Transverse colon (tissue), 4 donors: ENCODE results near the gene RPRD1A.

Source experiments
- EP300 ChIP-seq: sonication (generic); formaldehyde crosslinking; IDR thresholded peaks from one replicate; pipeline ENCODE4 v1.6.1; 2017; ENCODE audit warnings: antibody characterized with exemption, low read depth
- POLR2AphosphoS5 ChIP-seq, 3 donors: sonication (generic); formaldehyde crosslinking; IDR thresholded peaks; one replicate each; pipeline ENCODE4 v1.6.1; 2016; ENCODE audit warnings: antibody characterized with exemption in 3 of 3
- TF ChIP-seq, protein P1 (sequence below), 5 experiments: fragments of 200-600 bp in 3 of 5; fragments of 450-650 bp in 2 of 5; sonication (generic) in 3 of 5; IDR thresholded peaks; 1 replicate in 2 of 5; 2 replicates in 3 of 5; pipeline ENCODE4 v1.5.1; 2016 to 2017; ENCODE audit warnings: antibody characterized with exemption in 5 of 5, inconsistent platforms in 3 of 5, mild to moderate bottlenecking in 2 of 5, moderate library complexity in 1 of 5

DNA sequence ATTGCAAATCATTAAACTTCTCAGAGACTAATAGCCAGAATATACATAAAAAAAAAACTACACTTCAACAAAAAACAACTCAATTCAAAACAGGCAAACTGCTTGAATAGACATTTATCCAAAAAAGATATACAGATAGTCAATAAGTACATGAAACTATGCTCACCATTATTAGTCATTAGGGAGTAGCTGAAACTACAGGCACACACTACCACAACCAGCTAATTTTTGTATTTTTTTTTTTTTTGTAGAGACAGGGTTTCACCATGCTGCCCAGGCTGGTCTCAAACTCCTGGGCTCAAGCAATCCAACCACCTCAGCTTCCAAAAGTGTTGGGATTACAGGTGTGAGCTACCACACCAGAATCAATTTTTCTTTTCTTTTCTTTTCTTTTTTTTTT lies 16.9 kb downstream of the RPRD1A start:
- TF ChIP-seq POLR2AphosphoS5 (IDR thresholded peaks at IDR 0.05) = no peak
- no peak for TF ChIP-seq EP300
- TF ChIP-seq, protein P1, sequence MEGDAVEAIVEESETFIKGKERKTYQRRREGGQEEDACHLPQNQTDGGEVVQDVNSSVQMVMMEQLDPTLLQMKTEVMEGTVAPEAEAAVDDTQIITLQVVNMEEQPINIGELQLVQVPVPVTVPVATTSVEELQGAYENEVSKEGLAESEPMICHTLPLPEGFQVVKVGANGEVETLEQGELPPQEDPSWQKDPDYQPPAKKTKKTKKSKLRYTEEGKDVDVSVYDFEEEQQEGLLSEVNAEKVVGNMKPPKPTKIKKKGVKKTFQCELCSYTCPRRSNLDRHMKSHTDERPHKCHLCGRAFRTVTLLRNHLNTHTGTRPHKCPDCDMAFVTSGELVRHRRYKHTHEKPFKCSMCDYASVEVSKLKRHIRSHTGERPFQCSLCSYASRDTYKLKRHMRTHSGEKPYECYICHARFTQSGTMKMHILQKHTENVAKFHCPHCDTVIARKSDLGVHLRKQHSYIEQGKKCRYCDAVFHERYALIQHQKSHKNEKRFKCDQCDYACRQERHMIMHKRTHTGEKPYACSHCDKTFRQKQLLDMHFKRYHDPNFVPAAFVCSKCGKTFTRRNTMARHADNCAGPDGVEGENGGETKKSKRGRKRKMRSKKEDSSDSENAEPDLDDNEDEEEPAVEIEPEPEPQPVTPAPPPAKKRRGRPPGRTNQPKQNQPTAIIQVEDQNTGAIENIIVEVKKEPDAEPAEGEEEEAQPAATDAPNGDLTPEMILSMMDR (IDR thresholded peaks at IDR 0.05) = no peak
